Rectal smooth muscle tissue (tissue), 1 donor: Measurements from ENCODE around the gene MAJIN.

ENCODE experiments used
- H3K27ac ChIP-seq: one replicate; pipeline ENCODE4 v1.7.0; 2013; ENCODE audit warnings: low read depth, low read length, inconsistent platforms
- H3K27me3 ChIP-seq: one replicate; pipeline ENCODE4 v1.7.0; 2013; ENCODE audit warnings: low read length; ENCODE audit not compliant: control insufficient read depth, insufficient read depth
- H3K36me3 ChIP-seq: one replicate; pipeline ENCODE4 v1.7.0; 2013; ENCODE audit warnings: low read length; ENCODE audit not compliant: control insufficient read depth, insufficient read depth
- H3K4me1 ChIP-seq: one replicate; pipeline ENCODE4 v1.7.0; 2013; ENCODE audit warnings: low read length; ENCODE audit not compliant: control insufficient read depth, insufficient read depth
- H3K4me3 ChIP-seq: one replicate; pipeline ENCODE4 v1.7.0; 2013; ENCODE audit warnings: low read length
- H3K9ac ChIP-seq: one replicate; pipeline ENCODE4 v1.7.0; 2013; ENCODE audit warnings: low read length

MAJIN gene

DNA sequence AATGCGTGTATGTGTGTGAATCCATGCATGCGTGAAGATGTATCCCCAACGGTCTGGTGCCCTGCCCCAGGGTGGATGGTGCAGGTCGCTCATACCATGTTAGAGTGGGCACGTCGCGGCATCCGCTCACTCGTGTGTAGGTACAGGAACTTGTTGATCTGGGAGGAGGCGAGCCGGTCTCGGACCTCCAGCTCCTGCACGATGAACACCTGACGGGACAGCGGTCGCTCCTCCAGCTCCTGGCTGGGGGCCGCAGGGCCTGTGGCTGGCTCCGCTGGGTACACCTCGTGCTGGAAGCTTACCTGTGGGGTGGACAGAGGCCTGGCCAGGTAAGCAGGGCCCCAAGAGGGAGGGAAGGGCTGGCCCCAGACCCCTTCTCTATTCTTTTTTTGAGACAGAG lies 73.4 kb downstream of the MAJIN start:
- Histone ChIP-seq H3K27me3 (no peaks in the 10 kb centered on the region), H3K4me3 (no peak overlapping the region), H3K4me1 (no peaks in the 10 kb centered on the region), H3K27ac (no peak overlapping the region), H3K36me3 (peaks cover 18% of the 10 kb centered on the region), H3K9ac (no peak overlapping the region)

- no peaks in the 10 kb centered on the region for H3K27me3 ChIP-seq
- no peak overlapping the region for H3K9ac ChIP-seq
- no peak overlapping the region for H3K27ac ChIP-seq
- H3K36me3 ChIP-seq = peaks cover 15% of the 10 kb centered on the region
- H3K4me1 ChIP-seq = no peaks in the 10 kb centered on the region
- H3K4me3 ChIP-seq = no peak overlapping the region
Observed at GRCh38 chr11:64898076-64898445, 73.8 kb downstream of the MAJIN start.

DNA sequence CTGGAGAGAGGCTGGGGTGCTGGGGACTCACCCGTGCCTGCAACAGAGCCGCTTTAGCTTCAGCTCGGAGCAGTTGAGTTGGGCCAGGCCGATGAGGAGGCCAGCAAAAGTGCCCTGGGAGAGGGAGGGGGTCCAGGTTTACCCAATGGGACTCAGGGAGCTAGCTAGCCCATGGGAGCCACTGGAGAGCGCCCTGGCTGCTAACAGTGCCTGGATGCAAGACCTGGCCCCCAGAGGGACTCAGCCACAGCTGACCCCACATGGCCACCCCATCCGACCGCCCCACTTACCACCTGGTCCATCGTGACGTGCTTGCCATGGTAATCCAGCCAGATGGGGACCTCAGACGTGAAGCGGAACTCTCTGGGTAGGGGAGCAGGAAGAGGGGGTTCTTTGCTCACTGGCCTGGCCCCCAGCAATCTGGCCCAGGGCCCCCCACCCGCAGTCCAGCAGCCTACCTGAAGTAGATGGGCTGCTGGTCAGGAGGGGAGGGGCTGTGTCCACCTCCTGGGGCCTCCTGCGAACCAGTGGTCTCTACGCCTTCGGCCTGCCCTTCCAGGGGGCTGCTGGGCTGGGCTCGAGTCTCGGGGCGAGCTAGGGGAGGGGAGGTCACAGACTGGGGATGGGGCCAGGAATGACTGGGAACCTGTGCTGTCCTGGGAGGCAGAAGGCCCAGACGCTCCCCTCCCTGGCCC lies 74.4 kb downstream of the MAJIN start:
- Histone ChIP-seq H3K9ac (no peak overlapping the region), H3K27me3 (no peaks in the 10 kb centered on the region), H3K4me1 (no peaks in the 10 kb centered on the region), H3K4me3 (no peak overlapping the region), H3K27ac (no peak overlapping the region), H3K36me3 (peaks cover 11% of the 10 kb centered on the region)

DNA sequence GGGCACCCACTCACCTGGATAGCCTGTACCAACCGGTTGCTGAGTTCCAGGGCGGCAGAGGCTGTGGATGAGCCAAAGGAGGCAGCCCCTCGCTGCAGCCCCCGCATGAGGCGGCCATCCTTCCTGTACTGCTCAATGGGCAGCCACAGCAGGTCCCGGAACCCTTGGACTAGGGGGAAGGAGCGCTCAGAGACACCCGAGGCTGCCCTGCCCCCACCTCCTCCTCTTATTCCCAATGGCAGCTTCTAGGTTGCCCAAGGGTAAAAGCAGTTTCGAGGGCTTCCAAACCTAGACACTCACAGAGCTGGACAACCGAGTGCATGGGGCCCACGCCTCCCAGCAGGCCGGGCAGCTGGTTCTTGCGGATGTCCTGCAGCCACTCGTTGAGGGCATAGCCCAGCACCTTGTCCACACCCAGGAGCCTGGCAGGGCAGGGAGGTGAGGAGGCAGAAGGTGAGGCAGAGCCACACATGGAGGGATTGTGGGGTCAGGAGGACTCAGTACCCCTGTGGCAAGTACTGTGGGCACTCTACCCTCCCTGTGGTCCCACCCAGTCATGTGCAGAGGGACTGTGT lies 75.4 kb downstream of the MAJIN start:
- Histone ChIP-seq H3K36me3 (peaks cover 11% of the 10 kb centered on the region), H3K9ac (no peak overlapping the region), H3K27ac (no peak overlapping the region), H3K27me3 (no peaks in the 10 kb centered on the region), H3K4me3 (no peak overlapping the region), H3K4me1 (no peaks in the 10 kb centered on the region)

DNA sequence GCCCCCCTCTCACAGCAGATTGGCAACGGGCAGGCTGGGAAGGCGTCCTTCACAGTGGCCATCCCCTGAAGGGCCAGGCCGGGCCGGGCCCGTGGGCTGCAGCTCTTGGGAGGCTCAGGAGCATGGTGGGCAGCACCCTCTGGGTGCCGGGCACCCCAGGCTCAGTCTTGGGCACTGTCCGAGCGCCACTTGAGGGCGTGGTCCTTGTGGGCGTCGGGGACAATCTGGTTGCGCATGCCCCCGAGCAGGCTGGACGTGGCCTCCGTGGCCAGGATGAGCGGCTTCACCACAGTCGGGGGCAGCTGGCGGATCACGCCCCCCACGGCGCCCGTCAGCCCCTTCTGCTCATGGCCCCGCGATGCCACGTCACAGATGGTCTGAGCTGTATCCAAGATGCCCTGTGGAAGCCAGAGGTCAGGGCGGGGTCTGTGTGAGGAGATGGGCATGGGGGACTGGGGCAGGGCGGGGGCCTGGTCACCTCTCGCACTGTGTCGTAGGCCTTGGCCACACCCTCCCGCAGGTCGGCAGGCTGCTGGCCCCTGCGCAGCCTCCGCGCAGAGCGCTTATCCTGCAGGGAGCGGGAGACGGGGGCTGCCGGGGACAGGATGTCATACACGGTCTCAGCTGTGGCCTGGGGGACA lies 77.0 kb downstream of the MAJIN start:
- no peaks in the 10 kb centered on the region for H3K27me3 ChIP-seq
- no peak overlapping the region for H3K4me3 ChIP-seq
- no peaks in the 10 kb centered on the region for H3K4me1 ChIP-seq
- peaks cover 17% of the 10 kb centered on the region for H3K36me3 ChIP-seq
- no peak overlapping the region for H3K27ac ChIP-seq
- no peak overlapping the region for H3K9ac ChIP-seq

- Histone ChIP-seq H3K4me3 (peak overlapping the region; percentile 36), H3K27me3 (no peaks in the 10 kb centered on the region), H3K36me3 (peaks cover 17% of the 10 kb centered on the region), H3K4me1 (no peaks in the 10 kb centered on the region), H3K27ac (peak overlapping the region; percentile 37), H3K9ac (peak overlapping the region; percentile 32)
Observed at GRCh38 chr11:64894070-64894811, 77.7 kb downstream of the MAJIN start.

- H3K4me3 ChIP-seq = peak overlapping the region; percentile 67
Observed at GRCh38 chr11:64893194-64894069, 78.5 kb downstream of the MAJIN start.

GRCh38 chr11:64892838-64893193 lies 79.1 kb downstream of the MAJIN start:
- peak overlapping the region; percentile 80 for H3K9ac ChIP-seq
- H3K27ac ChIP-seq = no peak overlapping the region
- no peaks in the 10 kb centered on the region for H3K4me1 ChIP-seq

More at GRCh38 chr11:64893194-64894069, 78.5 kb downstream of the MAJIN start:
- Histone ChIP-seq H3K36me3 (peaks cover 15% of the 10 kb centered on the region), H3K4me1 (no peaks in the 10 kb centered on the region), H3K27me3 (no peaks in the 10 kb centered on the region), H3K27ac (no peak overlapping the region), H3K9ac (peak overlapping the region; percentile 80)

GRCh38 chr11:64892411-64892831 lies 79.5 kb downstream of the MAJIN start:
- Histone ChIP-seq H3K27me3 (no peaks in the 10 kb centered on the region), H3K9ac (peak overlapping the region; percentile 80), H3K4me3 (peak overlapping the region; percentile 67)

More at GRCh38 chr11:64892838-64893193, 79.1 kb downstream of the MAJIN start:
- peaks cover 12% of the 10 kb centered on the region for H3K36me3 ChIP-seq
- H3K4me3 ChIP-seq = peak overlapping the region; percentile 67
- no peaks in the 10 kb centered on the region for H3K27me3 ChIP-seq

DNA sequence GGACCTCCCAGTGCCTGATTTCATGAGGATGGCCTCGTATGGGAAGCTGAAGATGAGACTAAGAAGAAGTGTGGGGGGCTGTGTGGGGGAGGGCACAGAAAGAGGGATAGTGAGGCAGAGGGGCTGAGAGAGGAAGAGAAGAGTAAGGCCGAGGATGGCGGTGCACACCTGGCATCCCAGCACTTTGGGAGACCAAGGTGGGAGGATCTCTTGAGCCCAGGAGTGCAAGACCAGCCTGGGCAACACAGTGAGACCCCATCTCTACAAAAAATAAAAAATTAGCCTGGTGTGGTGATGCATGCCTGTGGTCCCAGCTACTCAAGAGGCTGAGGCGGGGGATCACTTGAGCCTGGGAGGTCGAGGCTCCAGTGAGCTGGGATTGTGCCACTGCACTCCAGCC lies 80.0 kb downstream of the MAJIN start:
- Histone ChIP-seq H3K27me3 (no peaks in the 10 kb centered on the region), H3K9ac (peak overlapping the region; percentile 24), H3K36me3 (peaks cover 9% of the 10 kb centered on the region), H3K27ac (no peak overlapping the region), H3K4me1 (peaks cover 2% of the 10 kb centered on the region), H3K4me3 (peak overlapping the region; percentile 67)

More at GRCh38 chr11:64892411-64892831, 79.5 kb downstream of the MAJIN start:
- Histone ChIP-seq H3K27ac (no peak overlapping the region), H3K36me3 (peaks cover 11% of the 10 kb centered on the region), H3K4me1 (peaks cover 2% of the 10 kb centered on the region)

- peak overlapping the region; percentile 70 for H3K4me3 ChIP-seq
- peak overlapping the region; percentile 61 for H3K9ac ChIP-seq
- no peaks in the 10 kb centered on the region for H3K27me3 ChIP-seq
- peaks cover 9% of the 10 kb centered on the region for H3K36me3 ChIP-seq
- H3K4me1 ChIP-seq = peaks cover 2% of the 10 kb centered on the region
- H3K27ac ChIP-seq = no peak overlapping the region
Observed at GRCh38 chr11:64891215-64891848, 80.6 kb downstream of the MAJIN start.
